NCI-H1105 (cell line): ENCODE results near the gene DYNC1I1.

Experiments
- DNase-seq: peaks from one replicate; lab custom pipeline; 2025; lab: John Stamatoyannopoulos, UW

DYNC1I1 gene

DNA sequence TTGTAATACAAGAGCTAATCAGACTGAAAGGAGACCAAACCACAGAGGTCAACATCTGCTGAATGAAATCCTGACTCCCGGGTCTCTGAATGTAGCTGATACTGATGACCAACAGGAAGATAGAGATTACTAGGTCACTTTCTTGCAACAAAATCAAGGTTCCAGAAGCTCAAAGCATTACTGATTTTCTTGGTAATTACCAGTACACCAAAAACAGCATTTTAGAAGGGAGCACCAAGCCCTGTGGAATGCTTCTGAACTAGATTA lies 371.8 kb downstream of the DYNC1I1 start:
- no peak for DNase-seq
